C4-2B (cell line): ENCODE results near the gene LARP4B.

Experiments
- ZFX ChIP-seq: fragments of 450-650 bp; IDR thresholded peaks from 2 replicates; pipeline ENCODE4 v1.6.1; 2017
- TF ChIP-seq, protein P1 (sequence below): fragments of 450-650 bp; conservative IDR thresholded peaks from 2 replicates; pipeline ENCODE4 v1.5.1; 2017; ENCODE audit warnings: mild to moderate bottlenecking

DNA sequence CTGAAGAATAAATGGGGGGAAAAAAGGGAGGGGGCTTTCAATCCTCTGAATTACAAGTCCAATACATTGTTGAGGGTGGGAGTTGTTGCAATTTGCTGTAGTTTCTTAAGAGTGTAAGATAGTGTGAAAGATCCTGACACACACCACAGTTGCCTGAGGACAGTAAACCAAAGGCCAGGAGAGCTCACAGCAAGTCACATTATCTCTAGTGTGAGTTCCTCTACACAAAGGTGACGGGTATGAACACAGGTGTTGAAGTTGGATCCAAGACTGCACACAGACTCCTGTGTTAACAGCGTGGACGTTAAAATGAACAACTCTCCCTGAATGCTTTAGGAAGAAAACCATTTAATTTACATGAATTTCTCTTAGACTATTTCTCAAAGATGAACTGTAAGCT is 12.0 kb downstream of the LARP4B start:
- TF ChIP-seq, protein P1, sequence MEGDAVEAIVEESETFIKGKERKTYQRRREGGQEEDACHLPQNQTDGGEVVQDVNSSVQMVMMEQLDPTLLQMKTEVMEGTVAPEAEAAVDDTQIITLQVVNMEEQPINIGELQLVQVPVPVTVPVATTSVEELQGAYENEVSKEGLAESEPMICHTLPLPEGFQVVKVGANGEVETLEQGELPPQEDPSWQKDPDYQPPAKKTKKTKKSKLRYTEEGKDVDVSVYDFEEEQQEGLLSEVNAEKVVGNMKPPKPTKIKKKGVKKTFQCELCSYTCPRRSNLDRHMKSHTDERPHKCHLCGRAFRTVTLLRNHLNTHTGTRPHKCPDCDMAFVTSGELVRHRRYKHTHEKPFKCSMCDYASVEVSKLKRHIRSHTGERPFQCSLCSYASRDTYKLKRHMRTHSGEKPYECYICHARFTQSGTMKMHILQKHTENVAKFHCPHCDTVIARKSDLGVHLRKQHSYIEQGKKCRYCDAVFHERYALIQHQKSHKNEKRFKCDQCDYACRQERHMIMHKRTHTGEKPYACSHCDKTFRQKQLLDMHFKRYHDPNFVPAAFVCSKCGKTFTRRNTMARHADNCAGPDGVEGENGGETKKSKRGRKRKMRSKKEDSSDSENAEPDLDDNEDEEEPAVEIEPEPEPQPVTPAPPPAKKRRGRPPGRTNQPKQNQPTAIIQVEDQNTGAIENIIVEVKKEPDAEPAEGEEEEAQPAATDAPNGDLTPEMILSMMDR: no peak
- no peak for TF ChIP-seq ZFX
